Measurements from ENCODE around the gene PAPSS2. TPM values are rescaled to one million over a fixed set of nuclear protein-coding genes. Genes with fewer than 3 reads are reported as not detected.
"Not testable (repeated sequence)": the region's sequence is repeated elsewhere in the genome, so short reads cannot be mapped to it uniquely, and the experiment has no call there.

Gene PAPSS2
- polyA plus RNA-seq, 1 experiment: 133 TPM

- CTCF ChIA-PET: interaction anchor here (1.8 kb wide), 1 partner anchor 109 kb away, joined by 5 read pairs; no protein-coding TSS in a partner anchor
- no peak overlapping the region for H3K4me3 ChIP-seq (ENCODE audit: low read depth, low read length)
- TF ChIP-seq CTCF (IDR thresholded peaks at IDR 0.05; ENCODE audit: insufficient read depth, low read depth, low read length): no peak
- no peaks in the 10 kb centered on the region for H3K27me3 ChIP-seq (ENCODE audit: control insufficient read depth, insufficient read depth, low read length)
- no peaks in the 10 kb centered on the region for H3K36me3 ChIP-seq (ENCODE audit: control insufficient read depth, insufficient read depth, low read length)
- POLR2A ChIA-PET: no interaction called here
- DNase-seq (ENCODE audit: low read depth): no peak
These were observed 17.2 kb upstream of the PAPSS2 start for GRCh38 chr10:87642486-87642885.

- Histone ChIP-seq H3K4me3 (ENCODE audit: low read depth, low read length) (no peak overlapping the region), H3K27me3 (ENCODE audit: control insufficient read depth, insufficient read depth, low read length) (no peaks in the 10 kb centered on the region), H3K36me3 (ENCODE audit: control insufficient read depth, insufficient read depth, low read length) (no peaks in the 10 kb centered on the region)
- POLR2A ChIA-PET: no interaction called here
- no peak for DNase-seq (ENCODE audit: low read depth)
- TF ChIP-seq CTCF (IDR thresholded peaks at IDR 0.05; ENCODE audit: insufficient read depth, low read depth, low read length): no peak
- CTCF ChIA-PET: interaction anchor here (1.8 to 2.3 kb wide), 2 partner anchors 13 to 110 kb away, joined by 5 read pairs; no protein-coding TSS in a partner anchor
These were observed 16.7 kb upstream of the PAPSS2 start for GRCh38 chr10:87642988-87643387.

GRCh38 chr10:87643920-87644319 is 15.8 kb upstream of the PAPSS2 start:
- no peaks in the 10 kb centered on the region for H3K36me3 ChIP-seq (ENCODE audit: control insufficient read depth, insufficient read depth, low read length)
- no peak overlapping the region for H3K4me3 ChIP-seq (ENCODE audit: low read depth, low read length)
- no peak for TF ChIP-seq CTCF (IDR thresholded peaks at IDR 0.05; ENCODE audit: insufficient read depth, low read depth, low read length)
- H3K27me3 ChIP-seq (ENCODE audit: control insufficient read depth, insufficient read depth, low read length): no peaks in the 10 kb centered on the region
- DNase-seq (ENCODE audit: low read depth): no peak
- CTCF ChIA-PET: interaction anchor here (0.7 to 2.3 kb wide), 3 partner anchors 12 to 1233 kb away, joined by 3 to 5 read pairs (median 5); no protein-coding TSS in a partner anchor
- POLR2A ChIA-PET: interaction anchor here (0.6 kb wide), 1 partner anchor 20 kb away, joined by 4 read pairs; no protein-coding TSS in a partner anchor

GRCh38 chr10:87644500-87644899 is 15.2 kb upstream of the PAPSS2 start:
- H3K4me3 ChIP-seq (ENCODE audit: low read depth, low read length); H3K36me3 ChIP-seq (ENCODE audit: control insufficient read depth, insufficient read depth, low read length); POLR2A ChIA-PET; DNase-seq (ENCODE audit: low read depth); H3K27me3 ChIP-seq (ENCODE audit: control insufficient read depth, insufficient read depth, low read length): not testable (repeated sequence)
- CTCF ChIA-PET: interaction anchor here (0.7 to 2.3 kb wide), 4 partner anchors 11 to 1232 kb away, joined by 3 to 5 read pairs (median 3); no protein-coding TSS in a partner anchor

- CTCF ChIA-PET: interaction anchor here (0.6 to 1.2 kb wide), 2 partner anchors 11 to 45 kb away, joined by 3 read pairs; no protein-coding TSS in a partner anchor
These were observed 13.3 kb upstream of the PAPSS2 start for GRCh38 chr10:87646192-87646909.

More at GRCh38 chr10:87646192-87646909, 13.3 kb upstream of the PAPSS2 start:
- Histone ChIP-seq H3K27me3 (ENCODE audit: control insufficient read depth, insufficient read depth, low read length) (no peaks in the 10 kb centered on the region), H3K4me3 (ENCODE audit: low read depth, low read length) (no peak overlapping the region), H3K36me3 (ENCODE audit: control insufficient read depth, insufficient read depth, low read length) (no peaks in the 10 kb centered on the region)
- no peak for DNase-seq (ENCODE audit: low read depth)
- TF ChIP-seq CTCF (IDR thresholded peaks at IDR 0.05; ENCODE audit: insufficient read depth, low read depth, low read length): no peak
- POLR2A ChIA-PET: no interaction called here

Data from BJ (cell line).